ENCODE results near the gene LDLRAD4. TPM values are rescaled to one million over a fixed set of nuclear protein-coding genes. Genes with fewer than 3 reads are reported as not detected.

LDLRAD4 gene
- total and polyA plus RNA-seq, 2 experiments from 2014 or later: 0.73 to 1.9 TPM

DNA sequence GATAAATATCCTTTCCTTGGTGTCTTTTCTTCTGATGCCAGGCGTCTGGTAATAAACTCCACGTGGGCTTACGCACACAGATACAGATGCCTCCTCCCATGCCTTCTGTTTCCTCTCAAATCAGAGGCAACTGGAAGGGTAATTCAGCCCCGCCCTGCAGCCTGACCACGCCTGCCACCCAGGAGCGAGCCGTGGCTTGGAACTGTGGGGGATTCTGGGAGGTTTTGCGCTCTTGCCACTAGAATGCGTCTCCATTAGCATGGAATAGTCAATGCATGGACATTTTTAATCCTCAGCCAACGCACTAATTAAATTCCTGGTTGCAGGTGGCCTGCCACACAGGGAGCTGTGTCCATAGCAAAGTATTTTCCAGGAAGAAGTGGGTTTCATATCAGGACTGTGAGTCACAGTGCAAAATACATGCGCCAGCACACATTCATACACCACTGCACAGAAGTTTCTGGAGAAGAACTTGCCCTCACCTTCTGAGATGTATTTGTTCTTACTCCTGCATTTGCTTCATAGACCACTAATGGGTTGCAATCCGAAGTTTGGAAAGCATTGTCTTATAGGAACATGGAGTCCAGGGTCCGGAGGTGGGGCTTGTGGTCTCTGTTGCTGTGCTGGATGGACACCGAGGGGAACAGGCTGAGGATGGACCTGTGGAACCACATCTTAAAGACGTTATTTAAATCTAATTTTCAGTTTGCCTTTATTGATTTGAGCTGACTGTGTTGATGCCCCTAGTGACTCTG, 151.4 kb downstream of the LDLRAD4 start:
- Histone ChIP-seq H3K4me3 (no peak overlapping the region), H3K4me2 (no peak overlapping the region), H3K79me2 (replicated peaks; ENCODE audit: insufficient read depth) (no peaks in the 10 kb centered on the region), H4K20me1 (replicated peaks; ENCODE audit: insufficient read depth) (no peaks in the 10 kb centered on the region; the same call in 1 of the 2 replicates), H3K27me3 (ENCODE audit: insufficient read depth) (no peaks in the 10 kb centered on the region), H3F3A (replicated peaks; ENCODE audit: low read depth) (no peaks in the 10 kb centered on the region), H3K36me3 (ENCODE audit: insufficient read depth) (no peaks in the 10 kb centered on the region), H3K9me2 (ENCODE audit: insufficient read depth) (no peaks in the 10 kb centered on the region), H3K4me1 (ENCODE audit: insufficient read depth) (peaks cover 3% of the 10 kb centered on the region; the same call in 1 of the 2 replicates), H2AFZ (no peak overlapping the region), H3K27ac (ENCODE audit: low read depth) (no peak overlapping the region)
- H3K36me3 Mint-ChIP-seq (ENCODE audit: low read depth): no peaks in the 10 kb centered on the region
- peaks cover 8% of the 10 kb centered on the region for H3K27me3 Mint-ChIP-seq (ENCODE audit: insufficient read depth, low read depth, poor library complexity)
- no peaks in the 10 kb centered on the region for H3K9me3 Mint-ChIP-seq
- no peak overlapping the region for H3K27ac Mint-ChIP-seq
- DNase-seq (ENCODE audit: low spot score) (no peak), ATAC-seq (no peak)
- TF ChIP-seq EZH2 (IDR thresholded peaks at IDR 0.05; ENCODE audit: low read depth, unreplicated experiment) (no peak), POLR2AphosphoS5 (IDR thresholded peaks at IDR 0.05; ENCODE audit: low read depth) (no peak), ZNF331 (CRISPR knock-in tag; IDR thresholded peaks at IDR 0.05; ENCODE audit: low read depth) (no peak), NANOG (IDR thresholded peaks at IDR 0.05; ENCODE audit: borderline replicate concordance) (no peak), STAT1 (IDR thresholded peaks at IDR 0.05; ENCODE audit: unreplicated experiment) (no peak), EZH2phosphoT487 (IDR thresholded peaks at IDR 0.05; ENCODE audit: unreplicated experiment) (no peak), JUNB (IDR thresholded peaks at IDR 0.05; ENCODE audit: unreplicated experiment) (no peak), CREB1 (CRISPR knock-in tag; IDR thresholded peaks at IDR 0.05; ENCODE audit: low read depth) (no peak), ZNF114 (CRISPR knock-in tag; IDR thresholded peaks at IDR 0.05) (no peak)
- TF ChIP-seq, protein P1, sequence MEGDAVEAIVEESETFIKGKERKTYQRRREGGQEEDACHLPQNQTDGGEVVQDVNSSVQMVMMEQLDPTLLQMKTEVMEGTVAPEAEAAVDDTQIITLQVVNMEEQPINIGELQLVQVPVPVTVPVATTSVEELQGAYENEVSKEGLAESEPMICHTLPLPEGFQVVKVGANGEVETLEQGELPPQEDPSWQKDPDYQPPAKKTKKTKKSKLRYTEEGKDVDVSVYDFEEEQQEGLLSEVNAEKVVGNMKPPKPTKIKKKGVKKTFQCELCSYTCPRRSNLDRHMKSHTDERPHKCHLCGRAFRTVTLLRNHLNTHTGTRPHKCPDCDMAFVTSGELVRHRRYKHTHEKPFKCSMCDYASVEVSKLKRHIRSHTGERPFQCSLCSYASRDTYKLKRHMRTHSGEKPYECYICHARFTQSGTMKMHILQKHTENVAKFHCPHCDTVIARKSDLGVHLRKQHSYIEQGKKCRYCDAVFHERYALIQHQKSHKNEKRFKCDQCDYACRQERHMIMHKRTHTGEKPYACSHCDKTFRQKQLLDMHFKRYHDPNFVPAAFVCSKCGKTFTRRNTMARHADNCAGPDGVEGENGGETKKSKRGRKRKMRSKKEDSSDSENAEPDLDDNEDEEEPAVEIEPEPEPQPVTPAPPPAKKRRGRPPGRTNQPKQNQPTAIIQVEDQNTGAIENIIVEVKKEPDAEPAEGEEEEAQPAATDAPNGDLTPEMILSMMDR (conservative IDR thresholded peaks at IDR 0.05; ENCODE audit: low read depth in 2 of 2): no peak
- TF ChIP-seq, protein P2, sequence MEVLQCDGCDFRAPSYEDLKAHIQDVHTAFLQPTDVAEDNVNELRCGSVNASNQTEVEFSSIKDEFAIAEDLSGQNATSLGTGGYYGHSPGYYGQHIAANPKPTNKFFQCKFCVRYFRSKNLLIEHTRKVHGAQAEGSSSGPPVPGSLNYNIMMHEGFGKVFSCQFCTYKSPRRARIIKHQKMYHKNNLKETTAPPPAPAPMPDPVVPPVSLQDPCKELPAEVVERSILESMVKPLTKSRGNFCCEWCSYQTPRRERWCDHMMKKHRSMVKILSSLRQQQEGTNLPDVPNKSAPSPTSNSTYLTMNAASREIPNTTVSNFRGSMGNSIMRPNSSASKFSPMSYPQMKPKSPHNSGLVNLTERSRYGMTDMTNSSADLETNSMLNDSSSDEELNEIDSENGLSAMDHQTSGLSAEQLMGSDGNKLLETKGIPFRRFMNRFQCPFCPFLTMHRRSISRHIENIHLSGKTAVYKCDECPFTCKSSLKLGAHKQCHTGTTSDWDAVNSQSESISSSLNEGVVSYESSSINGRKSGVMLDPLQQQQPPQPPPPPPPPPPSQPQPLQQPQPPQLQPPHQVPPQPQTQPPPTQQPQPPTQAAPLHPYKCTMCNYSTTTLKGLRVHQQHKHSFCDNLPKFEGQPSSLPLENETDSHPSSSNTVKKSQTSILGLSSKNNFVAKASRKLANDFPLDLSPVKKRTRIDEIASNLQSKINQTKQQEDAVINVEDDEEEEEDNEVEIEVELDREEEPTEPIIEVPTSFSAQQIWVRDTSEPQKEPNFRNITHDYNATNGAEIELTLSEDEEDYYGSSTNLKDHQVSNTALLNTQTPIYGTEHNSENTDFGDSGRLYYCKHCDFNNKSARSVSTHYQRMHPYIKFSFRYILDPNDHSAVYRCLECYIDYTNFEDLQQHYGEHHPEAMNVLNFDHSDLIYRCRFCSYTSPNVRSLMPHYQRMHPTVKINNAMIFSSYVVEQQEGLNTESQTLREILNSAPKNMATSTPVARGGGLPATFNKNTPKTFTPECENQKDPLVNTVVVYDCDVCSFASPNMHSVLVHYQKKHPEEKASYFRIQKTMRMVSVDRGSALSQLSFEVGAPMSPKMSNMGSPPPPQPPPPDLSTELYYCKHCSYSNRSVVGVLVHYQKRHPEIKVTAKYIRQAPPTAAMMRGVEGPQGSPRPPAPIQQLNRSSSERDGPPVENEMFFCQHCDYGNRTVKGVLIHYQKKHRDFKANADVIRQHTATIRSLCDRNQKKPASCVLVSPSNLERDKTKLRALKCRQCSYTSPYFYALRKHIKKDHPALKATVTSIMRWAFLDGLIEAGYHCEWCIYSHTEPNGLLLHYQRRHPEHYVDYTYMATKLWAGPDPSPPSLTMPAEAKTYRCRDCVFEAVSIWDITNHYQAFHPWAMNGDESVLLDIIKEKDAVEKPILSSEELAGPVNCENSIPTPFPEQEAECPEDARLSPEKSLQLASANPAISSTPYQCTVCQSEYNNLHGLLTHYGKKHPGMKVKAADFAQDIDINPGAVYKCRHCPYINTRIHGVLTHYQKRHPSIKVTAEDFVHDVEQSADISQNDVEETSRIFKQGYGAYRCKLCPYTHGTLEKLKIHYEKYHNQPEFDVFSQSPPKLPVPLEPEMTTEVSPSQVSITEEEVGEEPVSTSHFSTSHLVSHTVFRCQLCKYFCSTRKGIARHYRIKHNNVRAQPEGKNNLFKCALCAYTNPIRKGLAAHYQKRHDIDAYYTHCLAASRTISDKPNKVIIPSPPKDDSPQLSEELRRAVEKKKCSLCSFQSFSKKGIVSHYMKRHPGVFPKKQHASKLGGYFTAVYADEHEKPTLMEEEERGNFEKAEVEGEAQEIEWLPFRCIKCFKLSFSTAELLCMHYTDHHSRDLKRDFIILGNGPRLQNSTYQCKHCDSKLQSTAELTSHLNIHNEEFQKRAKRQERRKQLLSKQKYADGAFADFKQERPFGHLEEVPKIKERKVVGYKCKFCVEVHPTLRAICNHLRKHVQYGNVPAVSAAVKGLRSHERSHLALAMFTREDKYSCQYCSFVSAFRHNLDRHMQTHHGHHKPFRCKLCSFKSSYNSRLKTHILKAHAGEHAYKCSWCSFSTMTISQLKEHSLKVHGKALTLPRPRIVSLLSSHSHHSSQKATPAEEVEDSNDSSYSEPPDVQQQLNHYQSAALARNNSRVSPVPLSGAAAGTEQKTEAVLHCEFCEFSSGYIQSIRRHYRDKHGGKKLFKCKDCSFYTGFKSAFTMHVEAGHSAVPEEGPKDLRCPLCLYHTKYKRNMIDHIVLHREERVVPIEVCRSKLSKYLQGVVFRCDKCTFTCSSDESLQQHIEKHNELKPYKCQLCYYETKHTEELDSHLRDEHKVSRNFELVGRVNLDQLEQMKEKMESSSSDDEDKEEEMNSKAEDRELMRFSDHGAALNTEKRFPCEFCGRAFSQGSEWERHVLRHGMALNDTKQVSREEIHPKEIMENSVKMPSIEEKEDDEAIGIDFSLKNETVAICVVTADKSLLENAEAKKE (CRISPR knock-in tag; IDR thresholded peaks at IDR 0.05): no peak
- TF ChIP-seq, protein P3, sequence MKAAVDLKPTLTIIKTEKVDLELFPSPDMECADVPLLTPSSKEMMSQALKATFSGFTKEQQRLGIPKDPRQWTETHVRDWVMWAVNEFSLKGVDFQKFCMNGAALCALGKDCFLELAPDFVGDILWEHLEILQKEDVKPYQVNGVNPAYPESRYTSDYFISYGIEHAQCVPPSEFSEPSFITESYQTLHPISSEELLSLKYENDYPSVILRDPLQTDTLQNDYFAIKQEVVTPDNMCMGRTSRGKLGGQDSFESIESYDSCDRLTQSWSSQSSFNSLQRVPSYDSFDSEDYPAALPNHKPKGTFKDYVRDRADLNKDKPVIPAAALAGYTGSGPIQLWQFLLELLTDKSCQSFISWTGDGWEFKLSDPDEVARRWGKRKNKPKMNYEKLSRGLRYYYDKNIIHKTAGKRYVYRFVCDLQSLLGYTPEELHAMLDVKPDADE (IDR thresholded peaks at IDR 0.05): no peak
- TF ChIP-seq, protein P4, sequence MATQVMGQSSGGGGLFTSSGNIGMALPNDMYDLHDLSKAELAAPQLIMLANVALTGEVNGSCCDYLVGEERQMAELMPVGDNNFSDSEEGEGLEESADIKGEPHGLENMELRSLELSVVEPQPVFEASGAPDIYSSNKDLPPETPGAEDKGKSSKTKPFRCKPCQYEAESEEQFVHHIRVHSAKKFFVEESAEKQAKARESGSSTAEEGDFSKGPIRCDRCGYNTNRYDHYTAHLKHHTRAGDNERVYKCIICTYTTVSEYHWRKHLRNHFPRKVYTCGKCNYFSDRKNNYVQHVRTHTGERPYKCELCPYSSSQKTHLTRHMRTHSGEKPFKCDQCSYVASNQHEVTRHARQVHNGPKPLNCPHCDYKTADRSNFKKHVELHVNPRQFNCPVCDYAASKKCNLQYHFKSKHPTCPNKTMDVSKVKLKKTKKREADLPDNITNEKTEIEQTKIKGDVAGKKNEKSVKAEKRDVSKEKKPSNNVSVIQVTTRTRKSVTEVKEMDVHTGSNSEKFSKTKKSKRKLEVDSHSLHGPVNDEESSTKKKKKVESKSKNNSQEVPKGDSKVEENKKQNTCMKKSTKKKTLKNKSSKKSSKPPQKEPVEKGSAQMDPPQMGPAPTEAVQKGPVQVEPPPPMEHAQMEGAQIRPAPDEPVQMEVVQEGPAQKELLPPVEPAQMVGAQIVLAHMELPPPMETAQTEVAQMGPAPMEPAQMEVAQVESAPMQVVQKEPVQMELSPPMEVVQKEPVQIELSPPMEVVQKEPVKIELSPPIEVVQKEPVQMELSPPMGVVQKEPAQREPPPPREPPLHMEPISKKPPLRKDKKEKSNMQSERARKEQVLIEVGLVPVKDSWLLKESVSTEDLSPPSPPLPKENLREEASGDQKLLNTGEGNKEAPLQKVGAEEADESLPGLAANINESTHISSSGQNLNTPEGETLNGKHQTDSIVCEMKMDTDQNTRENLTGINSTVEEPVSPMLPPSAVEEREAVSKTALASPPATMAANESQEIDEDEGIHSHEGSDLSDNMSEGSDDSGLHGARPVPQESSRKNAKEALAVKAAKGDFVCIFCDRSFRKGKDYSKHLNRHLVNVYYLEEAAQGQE (IDR thresholded peaks at IDR 0.05; ENCODE audit: unreplicated experiment): no peak
- H3K4me3 Mint-ChIP-seq: no peak overlapping the region
- peaks cover 16% of the 10 kb centered on the region for H3K4me1 Mint-ChIP-seq

All from GM23338 (cell line).